ENCODE data around the gene RALGAPA2.

Gene RALGAPA2

GRCh38 chr20:20683481-20684321, 28.7 kb downstream of the RALGAPA2 start:
- DNase-seq (ENCODE audit: low spot score) = no peak

- DNase-seq (ENCODE audit: low spot score) = no peak
Measured at GRCh38 chr20:20683020-20683419, 29.4 kb downstream of the RALGAPA2 start.

- DNase-seq (ENCODE audit: low spot score) = no peak
Measured at GRCh38 chr20:20680991-20681508, 31.4 kb downstream of the RALGAPA2 start.

GRCh38 chr20:20679316-20679715, 33.1 kb downstream of the RALGAPA2 start:
- DNase-seq (ENCODE audit: low spot score) = no peak

- DNase-seq (ENCODE audit: low spot score) = no peak
Measured at GRCh38 chr20:20677186-20677585, 35.3 kb downstream of the RALGAPA2 start.

- DNase-seq (ENCODE audit: low spot score) = no peak
Measured at GRCh38 chr20:20668639-20669038, 43.8 kb downstream of the RALGAPA2 start.

- no peak for DNase-seq (ENCODE audit: low spot score)
Measured at GRCh38 chr20:20666359-20666758, 46.1 kb downstream of the RALGAPA2 start.

GRCh38 chr20:20665606-20666332, 46.7 kb downstream of the RALGAPA2 start:
- DNase-seq (ENCODE audit: low spot score) = no peak

- DNase-seq (ENCODE audit: low spot score) = peak; percentile 9
Measured at GRCh38 chr20:20664795-20665589, 47.5 kb downstream of the RALGAPA2 start.

GRCh38 chr20:20663841-20664240, 48.6 kb downstream of the RALGAPA2 start:
- no peak for DNase-seq (ENCODE audit: low spot score)

GRCh38 chr20:20658871-20659431, 53.5 kb downstream of the RALGAPA2 start:
- no peak for DNase-seq (ENCODE audit: low spot score)

- DNase-seq (ENCODE audit: low spot score) = no peak
Measured at GRCh38 chr20:20658123-20658522, 54.3 kb downstream of the RALGAPA2 start.

GRCh38 chr20:20657092-20657491, 55.4 kb downstream of the RALGAPA2 start:
- no peak for DNase-seq (ENCODE audit: low spot score)

GRCh38 chr20:20655883-20656282, 56.6 kb downstream of the RALGAPA2 start:
- no peak for DNase-seq (ENCODE audit: low spot score)

- DNase-seq (ENCODE audit: low spot score) = no peak
Measured at GRCh38 chr20:20649945-20650344, 62.5 kb downstream of the RALGAPA2 start.

- no peak for DNase-seq (ENCODE audit: low spot score)
Measured at GRCh38 chr20:20643927-20644326, 68.5 kb downstream of the RALGAPA2 start.

GRCh38 chr20:20641783-20642182, 70.7 kb downstream of the RALGAPA2 start:
- no peak for DNase-seq (ENCODE audit: low spot score)

GRCh38 chr20:20638878-20639277, 73.6 kb downstream of the RALGAPA2 start:
- DNase-seq (ENCODE audit: low spot score) = no peak

GRCh38 chr20:20637998-20638725, 74.3 kb downstream of the RALGAPA2 start:
- DNase-seq (ENCODE audit: low spot score) = peak; percentile 3

GRCh38 chr20:20635006-20635405, 77.4 kb downstream of the RALGAPA2 start:
- DNase-seq (ENCODE audit: low spot score) = no peak

GRCh38 chr20:20632644-20633043, 79.8 kb downstream of the RALGAPA2 start:
- no peak for DNase-seq (ENCODE audit: low spot score)
